Adrenal gland (tissue), 5 donors: Measurements from ENCODE around the gene COL9A2.

Experiments used
- POLR2A ChIP-seq, 2 donors: fragments of 450-650 bp; IDR thresholded peaks; one replicate each; pipeline ENCODE4 v1.6.1; 2017; ENCODE audit warnings: antibody characterized with exemption in 2 of 2, mild to moderate bottlenecking in 2 of 2, moderate library complexity in 1 of 2
- TF ChIP-seq, protein P1 (sequence below), 6 experiments: fragments of 450-650 bp in 4 of 6; fragments of 200-600 bp in 2 of 6; sonication (generic) in 1 of 6; IDR thresholded peaks; 1 replicate in 5 of 6; 2 replicates in 1 of 6; pipeline versions ENCODE4 v1.5.1 to v1.8.0; 2016 to 2021; ENCODE audit warnings: antibody characterized with exemption in 6 of 6, mild to moderate bottlenecking in 2 of 6, moderate library complexity in 1 of 6
- donor health status: DM: no; HTN: no; CAD: no.

DNA sequence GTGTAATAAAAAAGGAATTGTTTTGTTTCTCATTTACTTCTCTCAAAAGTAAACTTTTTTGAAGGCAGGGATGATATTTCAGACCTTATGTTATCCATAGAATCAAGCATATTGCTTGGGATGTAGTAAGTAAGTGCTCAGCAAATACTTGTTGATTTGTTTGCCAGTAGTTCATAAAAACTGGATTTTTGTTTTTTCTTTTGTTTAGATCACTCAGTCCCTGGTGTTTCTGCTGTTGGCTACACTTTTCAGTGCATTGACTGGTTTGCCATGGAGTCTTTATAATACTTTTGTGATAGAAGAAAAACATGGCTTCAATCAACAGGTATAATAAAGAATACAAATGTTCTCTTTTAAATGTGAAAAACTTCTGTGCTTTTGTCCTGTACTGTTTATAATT lies 48.9 kb downstream of the COL9A2 start:
- TF ChIP-seq, protein P1, sequence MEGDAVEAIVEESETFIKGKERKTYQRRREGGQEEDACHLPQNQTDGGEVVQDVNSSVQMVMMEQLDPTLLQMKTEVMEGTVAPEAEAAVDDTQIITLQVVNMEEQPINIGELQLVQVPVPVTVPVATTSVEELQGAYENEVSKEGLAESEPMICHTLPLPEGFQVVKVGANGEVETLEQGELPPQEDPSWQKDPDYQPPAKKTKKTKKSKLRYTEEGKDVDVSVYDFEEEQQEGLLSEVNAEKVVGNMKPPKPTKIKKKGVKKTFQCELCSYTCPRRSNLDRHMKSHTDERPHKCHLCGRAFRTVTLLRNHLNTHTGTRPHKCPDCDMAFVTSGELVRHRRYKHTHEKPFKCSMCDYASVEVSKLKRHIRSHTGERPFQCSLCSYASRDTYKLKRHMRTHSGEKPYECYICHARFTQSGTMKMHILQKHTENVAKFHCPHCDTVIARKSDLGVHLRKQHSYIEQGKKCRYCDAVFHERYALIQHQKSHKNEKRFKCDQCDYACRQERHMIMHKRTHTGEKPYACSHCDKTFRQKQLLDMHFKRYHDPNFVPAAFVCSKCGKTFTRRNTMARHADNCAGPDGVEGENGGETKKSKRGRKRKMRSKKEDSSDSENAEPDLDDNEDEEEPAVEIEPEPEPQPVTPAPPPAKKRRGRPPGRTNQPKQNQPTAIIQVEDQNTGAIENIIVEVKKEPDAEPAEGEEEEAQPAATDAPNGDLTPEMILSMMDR (IDR thresholded peaks at IDR 0.05): no peak
- no peak for TF ChIP-seq POLR2A (IDR thresholded peaks at IDR 0.05)
